Stimulated activated naive CD4-positive, alpha-beta T cell (primary cell): ENCODE measurements around the gene DLL4.
A peak's percentile ranks its signal among the peaks of the same experiment; 100 is the strongest.
"Not testable (repeated sequence)": the region's sequence is repeated elsewhere in the genome, so short reads cannot be mapped to it uniquely, and the experiment has no call there.

Source experiments
- DNase-seq, 6 experiments: peaks; one replicate each; lab custom pipeline; 2025; lab: John Stamatoyannopoulos, UW

The DLL4 gene

GRCh38 chr15:40941528-40942336 lies 12.6 kb downstream of the DLL4 start:
- peak; percentile 45 to 79 (median 68) for DNase-seq

- DNase-seq: peak in 3 of 6 experiments; percentile 25 to 58 (median 42)
Observed at GRCh38 chr15:40942337-40942854, 13.3 kb downstream of the DLL4 start.

- no peak for DNase-seq
Observed at GRCh38 chr15:40942878-40943277, 13.7 kb downstream of the DLL4 start.

GRCh38 chr15:40943764-40944365 lies 14.7 kb downstream of the DLL4 start:
- DNase-seq: no peak

GRCh38 chr15:40944510-40945296 lies 15.6 kb downstream of the DLL4 start:
- DNase-seq: no peak

- no peak for DNase-seq
Observed at GRCh38 chr15:40948706-40949473, 19.8 kb downstream of the DLL4 start.

- no peak for DNase-seq
Observed at GRCh38 chr15:40949756-40950207, 20.6 kb downstream of the DLL4 start.

- DNase-seq: no peak
Observed at GRCh38 chr15:40951764-40952163, 22.6 kb downstream of the DLL4 start.

- DNase-seq: no peak
Observed at GRCh38 chr15:40952301-40952900, 23.3 kb downstream of the DLL4 start.

- DNase-seq: peak; percentile 92 to 96 (median 93)
Observed at GRCh38 chr15:40952901-40953712, 24.0 kb downstream of the DLL4 start, which contains the start of gene CHAC1. Gene CHAC1, plus strand, starts transcription at chr15:40953471. Its CDS starts 113 bp downstream, at chr15:40953584.

- no peak for DNase-seq
Observed at GRCh38 chr15:40953713-40954074, 24.6 kb downstream of the DLL4 start.

- not testable (repeated sequence) for DNase-seq
Observed at GRCh38 chr15:40954158-40954848, 25.2 kb downstream of the DLL4 start.

GRCh38 chr15:40955141-40955903 lies 26.2 kb downstream of the DLL4 start:
- no peak for DNase-seq

- DNase-seq: no peak
Observed at GRCh38 chr15:40955930-40956540, 26.9 kb downstream of the DLL4 start.

- no peak for DNase-seq
Observed at GRCh38 chr15:40956541-40956982, 27.4 kb downstream of the DLL4 start.

- no peak for DNase-seq
Observed at GRCh38 chr15:40957041-40957555, 28.0 kb downstream of the DLL4 start.

- no peak for DNase-seq
Observed at GRCh38 chr15:40957581-40958051, 28.5 kb downstream of the DLL4 start.

- no peak for DNase-seq
Observed at GRCh38 chr15:40958146-40958545, 29.0 kb downstream of the DLL4 start.
